T-helper 2 cell (primary cell): ENCODE data around the gene PDIA6.
"Not testable (repeated sequence)": the region's sequence is repeated elsewhere in the genome, so short reads cannot be mapped to it uniquely, and the experiment has no call there.

Experiments
- DNase-seq, 5 experiments: peaks; one replicate each; pipeline versions ENCODE4 v3.0.0 to v3.0.0-alpha.2; 2012 to 2022

PDIA6 gene

DNA sequence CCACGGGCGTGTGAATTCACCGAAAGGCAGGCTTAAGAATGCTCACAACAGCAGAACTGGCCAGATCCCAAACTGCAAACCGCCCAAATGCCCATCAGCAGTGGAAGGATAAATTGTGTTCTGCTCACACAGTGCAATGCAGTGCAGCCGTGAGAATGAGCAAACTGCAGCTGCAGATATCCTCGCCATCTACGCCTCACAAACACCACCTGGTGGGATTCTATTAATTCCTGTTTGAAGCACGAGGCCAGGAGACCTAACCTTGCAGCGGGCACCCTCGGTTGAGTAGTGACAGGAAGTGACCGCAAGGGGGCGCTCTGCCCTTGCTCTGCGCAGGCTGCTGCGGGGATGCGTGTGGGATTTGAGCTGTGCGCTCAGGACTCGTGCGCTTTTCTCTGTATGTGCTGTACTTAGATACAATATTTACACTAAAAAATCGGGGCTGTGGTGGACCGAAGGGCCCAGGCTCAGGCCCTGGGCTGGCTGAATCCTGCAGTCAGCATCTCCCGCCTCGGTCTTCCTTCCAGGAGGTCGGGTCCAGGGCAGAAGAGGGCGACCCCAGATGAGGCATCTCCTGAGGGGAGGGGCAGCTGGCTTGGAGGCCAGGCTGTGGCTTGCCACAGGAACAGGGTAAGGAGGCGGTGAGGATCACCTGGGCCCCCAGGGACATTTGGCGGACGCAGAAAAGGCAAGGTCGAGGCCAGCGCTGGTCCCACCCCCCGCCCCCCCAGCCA, 19.8 kb upstream of the PDIA6 start:
- peak; percentile 60 to 84 (median 72) for DNase-seq

DNA sequence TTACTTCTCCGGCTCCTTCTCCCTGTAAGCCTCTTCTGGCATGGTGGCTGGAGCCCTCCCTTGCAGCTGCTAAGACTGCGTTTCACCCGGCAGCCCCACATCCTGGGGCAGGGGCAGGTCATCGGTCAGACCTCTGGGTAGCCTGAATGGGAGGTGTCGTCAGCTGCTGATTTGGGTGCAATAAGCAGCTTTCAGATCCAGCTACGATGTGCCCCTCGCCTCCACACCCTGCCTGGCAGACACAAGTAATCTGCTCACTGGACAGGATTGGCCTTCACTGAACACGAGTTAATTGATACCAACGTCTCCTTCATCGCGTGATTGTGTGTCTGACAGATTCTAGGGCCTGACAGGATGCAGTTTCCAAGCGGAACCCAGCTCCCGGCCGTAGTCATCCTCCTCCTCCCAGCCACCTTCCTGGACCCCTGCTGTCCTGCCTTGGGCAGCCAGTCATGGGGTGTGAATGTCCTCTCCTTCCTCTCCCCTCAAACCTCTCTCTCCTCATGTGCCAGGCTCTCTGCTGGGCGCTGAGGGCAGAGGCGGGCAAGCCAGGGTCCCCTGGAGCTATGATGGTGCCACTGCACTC, 18.9 kb upstream of the PDIA6 start:
- no peak for DNase-seq

DNA sequence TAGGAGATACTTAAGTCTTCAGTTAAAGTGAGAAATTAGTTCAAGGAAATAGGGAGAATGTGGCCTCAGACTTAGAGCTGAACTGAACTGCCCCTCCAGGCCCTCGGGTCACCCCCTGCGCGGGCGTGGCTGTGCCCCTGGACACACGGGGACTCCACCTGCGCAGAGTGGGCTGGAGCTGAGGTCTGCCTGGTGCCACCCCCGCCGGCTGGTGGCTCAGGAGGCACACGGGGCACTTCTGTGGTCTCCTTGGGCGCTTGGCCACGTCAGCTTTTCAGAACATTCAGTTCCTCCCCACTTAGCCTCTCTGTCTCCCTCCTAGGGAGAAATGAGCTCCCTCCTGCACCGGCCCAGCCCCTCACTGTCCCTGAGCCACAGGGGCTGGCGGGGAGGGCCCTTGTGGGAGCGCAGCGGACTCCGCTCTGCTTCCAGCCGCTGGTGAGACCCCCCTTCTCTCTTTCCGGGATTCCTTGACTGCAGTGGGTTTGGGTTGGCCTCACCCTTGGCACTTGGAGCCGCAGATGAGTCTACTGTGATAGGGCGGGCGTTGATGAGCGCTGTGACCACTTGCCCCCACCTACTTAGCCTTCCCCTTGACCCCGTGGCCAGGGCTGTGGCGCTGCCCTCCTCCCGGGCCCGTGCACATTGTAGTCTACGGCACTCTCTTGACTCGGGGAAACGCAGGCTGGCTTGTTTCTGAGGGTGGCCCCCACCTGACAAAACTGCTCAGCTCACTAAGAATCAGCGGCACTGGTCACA, 18.2 kb upstream of the PDIA6 start:
- no peak for DNase-seq

DNA sequence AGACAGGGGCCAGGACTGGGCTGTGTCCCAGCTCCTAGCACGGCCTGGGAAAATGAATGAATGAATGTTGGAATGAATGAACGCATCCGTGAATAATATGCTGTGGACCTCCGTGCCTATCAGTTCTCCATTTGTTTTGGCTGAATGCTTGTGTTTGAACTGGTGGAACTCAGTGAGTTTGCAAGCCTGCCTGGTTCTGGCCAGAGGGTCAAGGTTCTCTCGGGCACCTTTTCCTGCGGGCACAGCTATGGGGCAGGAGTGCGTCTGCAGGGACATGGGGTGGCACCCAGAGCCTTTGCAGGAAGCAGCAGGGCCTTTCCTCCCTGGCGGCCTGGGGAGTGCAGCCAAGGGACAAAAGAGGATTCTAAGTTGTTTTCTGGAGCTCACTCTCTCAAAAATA, 17.6 kb upstream of the PDIA6 start:
- no peak for DNase-seq

DNA sequence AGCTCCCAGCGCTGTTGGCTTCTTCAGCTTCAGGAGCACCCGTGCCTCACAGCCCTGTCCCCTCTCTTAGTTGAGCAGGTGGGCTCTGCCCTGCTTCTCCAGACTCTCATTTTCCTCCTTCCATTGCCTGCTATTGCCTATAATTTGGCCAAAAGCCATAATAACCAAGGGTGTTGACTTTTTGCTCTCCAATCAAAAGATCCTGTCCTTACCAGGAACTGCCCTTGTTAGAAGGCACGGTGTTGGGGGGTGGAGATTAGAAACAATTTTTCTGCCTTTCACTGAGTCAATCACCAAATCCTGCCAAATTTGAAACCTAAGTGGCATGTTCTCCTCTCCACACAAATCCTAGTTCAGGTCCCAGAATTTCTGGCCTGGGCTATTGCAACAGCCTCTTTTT, 16.7 kb upstream of the PDIA6 start:
- DNase-seq, result no peak

DNA sequence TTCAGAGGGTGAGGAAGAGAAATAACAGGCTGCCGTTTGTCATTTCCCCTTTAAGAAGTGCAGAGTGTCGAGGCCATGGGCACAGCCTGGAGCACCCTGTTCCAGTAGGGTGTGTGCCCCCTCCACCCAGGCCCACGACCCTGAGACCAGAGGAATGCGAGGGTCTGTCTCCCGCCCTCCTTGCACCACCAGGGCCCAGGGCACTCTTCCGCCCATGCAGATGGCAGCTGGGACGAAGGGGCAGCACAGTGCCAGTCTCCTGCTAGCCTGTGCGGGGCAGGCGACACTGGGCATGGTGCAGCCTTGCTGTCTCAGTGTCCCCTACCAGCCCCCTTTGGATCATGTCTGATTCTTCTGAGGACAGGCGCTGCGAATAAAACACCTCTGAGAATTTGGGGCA, 15.8 kb upstream of the PDIA6 start:
- no peak for DNase-seq

DNA sequence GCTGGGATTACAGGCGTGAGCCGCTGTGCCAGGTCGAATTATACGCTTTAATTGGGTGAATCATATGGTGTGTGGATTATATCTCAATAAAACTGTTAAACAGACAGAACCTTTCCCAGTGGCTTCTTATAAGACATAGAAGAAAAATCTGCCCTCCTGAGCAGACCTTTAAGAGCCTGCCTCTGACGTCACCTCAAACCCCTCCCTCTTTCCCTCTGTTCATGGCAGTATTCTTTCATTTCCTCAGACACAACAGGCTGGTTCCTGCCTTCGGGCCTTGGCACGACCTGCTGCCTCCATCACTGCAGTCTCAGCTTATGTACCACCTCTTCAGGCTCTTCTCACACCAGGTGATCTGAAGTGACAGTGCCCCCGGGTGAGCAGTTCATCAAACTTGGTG, 14.0 kb upstream of the PDIA6 start:
- DNase-seq, result no peak

DNA sequence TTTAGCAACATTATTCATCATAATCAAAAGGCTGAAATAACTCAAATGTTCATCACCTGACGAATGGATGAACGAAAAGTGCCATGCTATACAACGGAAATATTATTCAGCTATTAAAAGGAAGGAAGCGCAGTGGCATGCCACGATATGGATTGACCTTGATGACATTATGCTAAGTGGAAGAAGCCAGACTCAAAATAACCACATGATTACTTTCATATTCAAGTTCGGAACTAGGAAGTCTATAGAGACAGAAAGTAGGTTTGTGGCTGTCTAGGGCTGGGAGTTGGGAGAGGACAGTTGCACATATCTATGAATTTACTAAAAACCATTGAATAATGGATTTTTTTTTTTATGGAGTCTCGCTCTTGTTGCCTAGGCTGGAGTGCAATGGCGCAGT, 13.4 kb upstream of the PDIA6 start:
- no peak for DNase-seq

DNA sequence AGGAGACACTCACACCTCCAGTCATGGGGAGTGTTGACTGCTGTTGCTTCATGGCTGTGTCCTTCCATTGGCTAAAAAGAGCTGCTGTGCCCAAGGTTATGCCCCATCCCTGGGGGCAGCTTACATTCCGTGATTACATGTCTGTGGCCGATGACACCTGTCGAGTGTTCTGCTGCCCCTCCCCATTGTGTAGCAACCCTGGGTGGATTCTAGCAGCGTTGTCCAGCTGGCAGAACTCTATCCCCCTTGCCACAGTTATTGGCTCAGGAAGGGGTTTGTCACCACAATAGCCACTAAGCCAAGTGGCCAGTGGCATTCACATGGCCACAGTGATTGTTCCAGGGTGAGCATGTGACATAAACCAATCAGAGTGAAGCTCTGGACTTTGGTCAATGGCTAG, 11.6 kb upstream of the PDIA6 start:
- no peak for DNase-seq

DNA sequence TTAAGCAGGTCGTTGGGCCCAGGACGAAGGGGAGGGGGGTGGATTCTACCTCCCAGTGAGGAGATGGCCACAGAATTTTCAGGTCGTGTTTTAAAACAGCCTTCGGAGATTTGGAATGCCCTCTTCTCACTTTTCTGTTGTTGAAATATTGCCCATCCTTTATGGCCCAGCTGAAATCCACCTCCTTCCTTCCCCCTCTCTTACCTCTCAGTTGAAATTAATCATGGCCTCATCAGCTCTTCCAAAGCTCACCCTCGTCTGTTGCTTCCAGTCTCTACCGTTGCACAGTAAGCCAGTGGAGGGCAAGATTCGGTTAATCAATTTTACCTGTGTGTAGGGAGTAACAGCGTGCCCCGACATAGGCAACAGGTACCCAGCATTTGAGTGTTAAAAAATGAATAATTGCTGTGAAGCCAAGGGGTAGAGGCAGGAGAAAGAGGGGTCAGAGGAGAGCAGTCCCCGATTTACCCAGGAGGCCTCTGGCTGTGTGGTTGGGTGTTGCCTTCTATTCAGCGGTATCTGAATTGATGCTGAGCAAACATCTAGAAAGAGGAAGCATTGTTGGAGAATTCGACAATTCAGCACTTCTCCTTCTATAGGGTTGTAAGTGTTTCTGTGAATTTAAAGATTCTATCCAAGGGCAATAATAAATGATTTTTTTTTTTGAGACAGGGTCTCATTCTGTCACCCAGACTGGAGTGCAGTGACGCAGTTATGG, 8.6 kb upstream of the PDIA6 start:
- DNase-seq, result no peak

DNA sequence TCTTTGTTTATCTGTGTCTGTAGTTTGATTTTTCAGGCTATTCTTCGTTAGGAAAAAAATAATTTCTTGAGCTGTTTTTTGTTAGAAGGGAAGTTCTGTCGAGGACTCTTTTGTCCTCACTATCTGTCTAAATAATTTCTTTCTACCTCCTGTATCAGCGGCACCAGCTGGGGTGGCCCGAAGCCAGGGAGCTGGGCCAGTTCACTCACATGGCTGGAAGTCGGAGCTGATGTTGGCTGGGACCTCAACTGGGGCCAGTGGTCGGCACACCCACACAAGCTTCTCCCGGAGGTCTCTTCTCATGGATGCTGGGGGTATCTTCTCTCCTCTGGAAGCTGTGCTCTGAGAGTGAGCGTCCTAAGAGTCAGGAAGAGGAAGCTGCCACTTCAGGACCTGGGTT, 8.0 kb upstream of the PDIA6 start:
- no peak for DNase-seq

DNA sequence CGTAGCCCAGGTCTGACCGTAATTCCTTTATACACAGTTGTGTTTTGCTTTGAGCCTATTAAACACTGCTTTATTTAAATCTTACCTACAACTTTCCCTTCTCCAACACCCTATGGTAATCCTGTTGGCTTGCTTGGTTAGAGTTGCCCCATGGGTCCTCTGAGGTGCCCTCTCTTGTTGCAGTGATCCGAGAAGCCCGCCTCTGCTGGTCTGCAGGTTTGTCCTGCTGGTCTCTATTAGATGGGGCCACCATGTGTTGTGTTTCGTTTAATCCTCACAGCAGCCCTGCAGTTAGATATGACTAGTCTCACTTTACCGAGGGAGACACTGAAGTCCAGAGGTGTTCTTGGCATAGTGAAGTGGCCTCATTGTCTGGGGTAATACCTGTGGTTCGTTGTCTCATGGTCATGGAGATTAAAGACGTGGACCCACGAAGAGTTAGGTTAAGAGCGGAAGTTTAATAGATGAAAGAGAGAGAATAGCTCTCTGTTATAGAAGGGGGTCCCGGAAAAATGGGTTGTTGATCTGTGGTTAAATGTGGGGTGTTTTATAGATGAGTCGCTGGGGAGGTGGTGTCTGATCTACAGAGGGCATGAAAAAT, 7.2 kb upstream of the PDIA6 start:
- DNase-seq, result no peak

DNA sequence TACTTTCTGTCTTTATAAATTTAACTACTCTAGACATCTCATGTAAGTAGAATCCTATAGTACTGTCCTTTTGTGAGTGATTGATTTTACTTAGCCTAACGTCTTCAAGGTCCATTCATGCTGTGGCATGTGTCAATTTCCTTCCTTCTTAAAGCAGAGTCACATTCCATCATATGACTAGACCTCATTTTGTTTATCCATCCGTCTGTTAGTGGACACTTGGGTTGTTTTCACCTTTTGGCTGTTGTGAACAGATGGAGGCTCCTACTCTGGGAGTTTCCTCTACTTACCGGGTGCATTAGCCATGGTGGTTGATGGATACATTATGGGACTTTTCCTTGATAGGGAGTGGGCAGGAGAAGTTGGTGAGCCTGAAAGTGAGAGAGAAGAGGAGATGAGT, 6.4 kb upstream of the PDIA6 start:
- no peak for DNase-seq

DNA sequence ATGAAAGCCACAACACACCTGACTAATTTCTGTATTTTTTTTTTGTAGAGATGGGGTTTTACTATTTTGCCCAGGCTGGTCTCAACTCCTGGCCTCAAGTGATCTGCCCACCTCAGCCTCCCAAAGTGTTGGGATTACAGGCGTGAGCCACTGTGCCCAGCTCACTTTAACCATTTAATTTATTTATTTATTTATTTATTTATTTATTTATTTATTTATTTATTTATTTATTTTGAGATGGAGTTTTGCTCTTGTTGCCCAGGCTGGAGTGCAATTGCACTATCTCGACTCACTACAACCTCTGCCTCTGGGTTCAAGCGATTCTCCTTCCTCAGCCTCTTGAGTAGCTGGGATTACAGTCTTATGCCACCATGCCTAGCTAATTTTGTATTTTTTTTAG, 5.7 kb upstream of the PDIA6 start:
- not testable (repeated sequence) for DNase-seq

DNA sequence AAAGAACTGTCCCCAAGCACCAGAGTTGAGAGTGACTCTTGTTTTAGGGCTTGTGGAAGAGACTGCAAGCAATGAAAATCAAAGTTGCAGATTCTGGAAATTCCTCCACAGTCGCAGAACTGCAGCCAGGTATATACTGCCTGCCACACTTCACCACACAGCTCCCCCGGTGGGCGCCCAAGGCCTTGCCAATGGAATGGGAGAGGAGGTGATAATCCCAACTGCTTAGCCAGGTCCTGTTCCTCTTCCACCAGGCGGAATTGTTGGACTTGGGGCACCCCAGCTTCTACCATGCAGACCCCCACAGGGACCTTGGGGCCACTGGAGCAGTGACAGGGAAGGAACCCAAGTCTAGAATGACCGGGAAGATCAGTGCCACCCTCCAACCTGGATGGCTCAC, 4.8 kb upstream of the PDIA6 start:
- no peak for DNase-seq

DNA sequence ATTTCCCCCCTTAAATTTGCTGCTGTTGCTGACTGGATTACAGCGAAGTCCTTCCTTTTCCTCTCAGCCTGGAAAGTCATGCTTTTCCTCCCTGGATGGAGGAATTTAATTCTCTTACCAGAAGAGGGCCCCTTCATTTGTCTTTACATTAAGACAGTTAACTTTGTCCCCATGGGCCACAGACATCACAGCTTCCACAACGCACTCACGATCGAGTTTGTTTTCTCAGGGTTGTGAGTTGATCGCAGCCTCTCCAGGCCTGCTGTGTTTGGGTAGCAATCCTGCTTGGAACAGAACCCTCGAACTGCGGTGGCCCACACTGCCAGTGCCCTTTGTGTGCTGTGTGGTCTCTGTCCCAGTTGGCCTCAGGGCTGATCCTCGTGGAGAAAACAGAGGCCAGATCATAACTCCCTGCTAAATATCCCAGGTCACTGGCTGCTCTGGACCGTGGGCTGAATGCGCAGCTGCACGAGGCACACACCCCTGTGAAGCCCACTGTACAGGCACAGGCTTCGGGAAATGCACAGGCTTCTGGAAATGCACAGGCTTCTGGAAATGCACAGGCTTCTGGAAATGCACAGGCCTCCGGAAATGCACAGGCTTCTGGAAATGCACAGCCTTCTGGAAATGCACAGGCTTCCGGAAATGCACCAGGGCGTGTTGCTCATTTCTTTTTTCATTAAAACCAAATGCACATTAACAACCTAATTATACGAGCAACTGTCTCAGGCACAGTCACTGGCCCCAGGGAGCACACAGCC, 2.2 kb upstream of the PDIA6 start:
- DNase-seq, result no peak

DNA sequence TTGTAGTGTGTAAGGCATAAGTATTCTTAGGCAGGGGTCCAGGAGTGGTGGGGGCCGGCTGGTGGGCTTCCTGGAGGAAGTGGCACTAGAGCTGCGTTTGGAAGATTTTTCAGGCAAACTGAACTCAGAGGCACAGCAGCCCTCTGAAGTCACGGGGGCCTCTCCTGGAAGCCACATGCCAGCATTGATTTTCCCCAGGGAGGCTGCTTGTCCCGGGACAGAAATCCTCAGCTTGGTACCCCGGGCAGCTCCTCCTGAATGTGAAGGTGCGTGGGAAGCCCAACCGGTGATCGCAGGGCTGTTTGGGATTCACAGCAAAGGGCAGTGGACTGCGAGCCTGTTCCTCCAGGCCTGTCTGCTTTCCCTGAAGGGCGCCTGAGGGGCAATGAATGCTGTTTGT, 1.6 kb upstream of the PDIA6 start:
- no peak for DNase-seq

DNA sequence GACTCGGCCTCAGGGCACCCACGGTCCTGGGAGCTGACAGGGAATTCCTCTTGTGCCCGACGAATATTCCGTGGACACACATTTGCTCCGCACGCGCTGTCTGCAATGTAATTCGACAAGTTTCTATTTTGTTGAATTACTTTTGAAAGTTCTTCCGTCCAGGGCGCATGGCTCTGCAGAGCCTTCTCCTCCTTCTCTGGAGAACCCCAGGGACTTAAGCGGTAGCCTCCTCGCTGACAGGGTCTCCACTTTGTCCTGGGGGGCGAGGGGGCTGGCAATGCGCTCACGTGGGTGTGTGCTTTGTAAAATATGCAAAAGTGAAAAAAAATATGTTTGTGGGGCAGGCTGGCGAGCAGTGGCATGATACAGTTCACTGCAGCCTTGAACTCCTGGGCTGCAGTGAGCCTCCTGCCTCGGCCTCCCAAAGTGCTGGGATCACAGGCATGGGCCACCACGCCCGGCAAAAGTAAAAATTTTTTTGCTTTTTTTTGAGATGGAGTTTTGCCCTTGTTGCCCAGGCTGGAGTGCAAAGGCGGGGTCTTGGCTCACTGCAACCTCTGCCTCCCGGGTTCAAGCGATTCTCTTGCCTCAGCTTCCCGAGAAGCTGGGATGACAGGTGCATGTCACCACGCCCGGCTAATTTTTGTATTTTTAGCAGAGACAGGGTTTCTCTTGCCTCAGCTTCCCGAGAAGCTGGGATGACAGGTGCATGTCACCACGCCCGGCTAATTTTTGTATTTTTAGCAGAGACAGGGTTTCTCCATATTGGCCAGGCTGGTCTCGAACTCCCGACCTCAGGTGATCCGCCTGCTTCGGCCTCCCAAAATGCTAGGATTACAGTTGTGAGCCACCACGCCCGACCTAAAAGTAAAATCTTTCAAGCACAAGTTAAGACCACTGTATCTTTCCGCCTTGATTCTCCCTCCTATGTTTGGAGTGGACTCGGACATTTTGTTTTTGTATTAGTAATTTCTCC, 866 bp upstream of the PDIA6 start:
- DNase-seq, result not testable (repeated sequence)

DNA sequence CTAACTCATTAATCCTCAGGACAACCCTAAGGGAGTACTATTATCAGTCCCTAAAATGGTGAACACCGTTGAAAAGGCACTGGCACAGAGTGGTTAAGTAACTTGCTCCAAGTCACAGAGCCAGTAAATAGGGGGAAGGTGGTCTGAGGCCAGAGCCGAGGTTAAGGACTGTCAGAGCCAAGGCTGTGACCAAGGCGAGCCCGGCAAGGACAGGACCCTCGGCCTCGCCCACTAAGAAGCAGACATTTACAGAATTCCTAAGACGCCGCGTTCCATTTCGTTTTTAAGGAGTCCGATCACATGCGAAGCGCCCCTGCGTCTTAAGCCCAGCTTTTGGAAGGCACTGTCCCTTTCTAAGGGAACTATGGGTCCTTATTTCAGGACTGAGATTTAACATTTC, 1.1 kb downstream of the PDIA6 start:
- DNase-seq, result no peak

DNA sequence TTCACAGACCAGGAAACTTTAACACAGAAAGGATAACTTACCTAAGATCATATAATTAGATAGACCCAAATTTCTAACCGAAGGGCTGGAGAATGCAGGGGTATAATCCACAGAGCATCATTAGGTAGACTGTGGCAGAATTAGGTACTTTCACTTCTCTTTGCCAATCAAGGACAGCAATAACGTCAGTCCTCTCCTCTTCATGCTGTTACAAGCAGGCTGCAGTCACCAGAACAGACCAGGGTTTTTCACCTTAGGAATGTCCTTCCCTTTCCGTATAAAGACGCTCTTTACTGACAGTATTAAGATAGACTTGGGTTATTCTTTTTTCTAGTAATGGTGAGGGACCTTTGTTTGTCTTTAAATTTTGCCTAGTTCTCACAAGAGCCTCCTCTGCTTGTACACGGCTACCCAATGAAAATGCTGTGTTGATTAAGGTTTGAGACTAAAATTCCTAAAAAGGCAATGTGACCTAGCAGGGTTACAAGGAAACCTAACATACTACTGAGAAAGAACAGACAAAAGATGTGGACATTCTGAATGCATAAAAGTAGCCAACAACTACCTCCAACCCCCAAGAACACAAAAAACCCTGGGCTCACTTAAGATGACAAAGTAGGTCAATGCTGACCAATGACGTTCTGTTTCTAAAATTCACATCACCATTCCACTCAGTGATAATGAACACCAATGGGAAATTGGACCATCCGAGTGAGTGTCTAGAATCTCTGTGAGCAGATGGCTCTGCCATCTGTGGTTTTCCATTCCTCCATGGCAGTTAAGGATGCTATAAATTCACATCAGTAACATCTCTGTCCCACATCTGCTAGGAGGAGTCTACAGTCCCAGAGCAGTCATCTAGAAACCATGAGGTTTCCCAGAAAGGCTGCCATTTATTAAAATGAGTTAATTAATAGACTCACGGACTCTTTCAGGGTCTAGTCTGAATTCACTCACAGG, 2.1 kb downstream of the PDIA6 start:
- DNase-seq, result peak in 1 of 5 experiments; percentile 45
